A204.1 (cell line): ENCODE measurements around the gene STMN3.
"Not testable (repeated sequence)": the region's sequence is repeated elsewhere in the genome, so short reads cannot be mapped to it uniquely, and the experiment has no call there.

Experiments used
- FAIRE-seq: peaks from 2 replicates; lab custom pipeline; 2012; peaks lifted over from hg19 to GRCh38; lab: Jason Lieb, UNC

Gene STMN3

DNA sequence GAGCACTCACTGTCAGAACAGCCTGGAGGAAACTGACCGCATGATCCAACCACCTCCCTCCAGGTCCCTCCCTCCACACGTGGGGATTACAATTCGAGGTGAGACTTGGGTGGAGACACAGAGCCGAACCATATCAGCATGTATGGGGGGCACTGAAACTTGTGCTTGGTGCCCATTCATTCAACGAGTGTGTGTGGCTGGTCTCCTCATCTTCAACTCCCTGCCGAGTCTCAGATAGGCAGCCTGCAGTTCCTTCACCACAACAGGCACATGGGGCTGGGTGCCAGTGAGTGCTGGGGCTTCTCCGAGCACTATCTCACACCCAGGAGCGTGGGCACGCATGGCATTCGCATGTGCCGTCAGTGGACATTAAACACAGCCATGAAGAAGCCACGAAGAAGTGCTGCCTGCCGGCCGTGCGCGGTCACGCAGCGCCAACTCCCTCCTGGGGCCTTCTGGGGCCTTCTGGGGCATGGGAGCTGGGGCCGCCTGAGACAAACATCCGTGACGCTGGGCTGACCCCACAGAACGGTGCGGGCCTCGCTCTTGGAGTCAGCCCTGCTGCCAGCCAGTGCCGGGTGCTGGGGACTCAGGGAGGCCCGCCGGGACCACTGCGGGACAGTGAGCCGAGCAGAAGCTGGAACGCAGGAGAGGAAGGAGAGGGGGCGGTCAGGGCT, 4.2 kb upstream of the STMN3 start:
- FAIRE-seq, result no peak

DNA sequence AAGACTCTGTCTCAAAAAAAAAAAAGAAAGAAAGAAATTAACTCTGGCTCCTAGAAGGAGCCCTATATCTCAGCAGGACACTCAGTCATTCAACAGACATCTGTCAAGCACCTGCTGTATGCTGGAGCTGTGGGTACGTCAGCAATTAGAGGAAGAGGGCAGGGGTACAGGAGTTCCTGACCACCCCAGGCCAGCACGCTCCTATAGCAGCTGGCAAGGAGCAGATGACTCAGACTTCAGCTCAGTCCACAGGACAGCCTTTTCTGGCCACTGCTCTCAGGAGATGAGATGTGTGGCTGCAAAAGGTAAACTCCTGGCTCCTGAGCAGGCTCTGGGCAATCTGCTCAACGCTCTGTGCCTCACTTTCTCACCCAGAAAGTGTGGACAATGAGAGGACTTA, 3.2 kb upstream of the STMN3 start:
- FAIRE-seq, result no peak

DNA sequence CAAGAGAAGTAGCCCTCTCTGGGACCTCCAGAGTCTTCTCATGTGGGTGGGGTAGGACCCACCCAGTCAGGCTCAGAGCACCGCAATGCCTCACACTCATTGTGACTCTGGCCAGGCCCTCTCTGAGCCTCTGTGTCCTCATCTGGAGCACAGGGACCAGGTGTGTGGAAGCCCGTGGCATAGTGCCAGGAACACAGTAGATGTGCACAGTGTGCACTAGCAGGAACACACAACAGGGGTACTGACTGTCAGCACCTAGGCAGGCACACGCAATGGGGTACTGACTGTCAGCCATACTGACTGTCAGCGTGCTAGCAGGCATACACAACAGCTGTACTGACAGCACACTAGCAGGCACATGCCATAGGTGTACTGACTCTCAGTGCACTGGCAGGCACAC, 2.0 kb upstream of the STMN3 start:
- FAIRE-seq, result no peak

DNA sequence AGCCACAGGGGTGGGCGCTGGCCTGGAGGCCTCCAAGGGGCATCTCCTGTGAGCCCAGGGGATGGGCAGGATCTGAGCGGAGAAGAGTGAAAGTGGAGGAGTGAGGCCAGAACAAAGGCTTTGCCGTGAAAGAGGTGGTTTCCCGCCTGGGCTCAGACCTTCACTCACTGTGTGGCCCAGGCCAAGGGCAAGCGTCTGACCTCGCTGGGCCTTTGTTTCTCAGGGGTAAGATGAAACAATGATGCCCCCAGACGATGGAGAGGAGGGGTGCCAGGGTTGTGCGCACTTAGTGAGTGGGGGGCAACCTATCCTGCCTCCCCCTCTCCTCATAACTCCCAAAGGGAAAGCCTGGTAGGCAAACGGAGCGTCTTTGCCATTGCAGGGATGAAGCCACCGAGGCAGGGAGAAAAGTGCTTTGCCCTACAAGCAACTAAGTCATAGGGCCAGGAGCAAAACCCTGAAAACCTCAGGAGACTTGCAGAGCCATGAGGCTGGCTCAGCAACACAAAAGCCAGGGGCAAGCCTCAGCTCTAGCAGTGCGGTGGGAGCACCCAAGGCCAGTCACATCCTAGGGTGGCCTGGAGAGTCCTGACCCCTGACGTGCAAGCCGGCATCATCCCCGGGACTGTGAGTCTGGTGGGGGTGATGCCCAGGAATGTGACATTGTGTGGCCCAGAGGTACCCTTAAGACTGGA, 897 bp upstream of the STMN3 start:
- FAIRE-seq, result no peak

DNA sequence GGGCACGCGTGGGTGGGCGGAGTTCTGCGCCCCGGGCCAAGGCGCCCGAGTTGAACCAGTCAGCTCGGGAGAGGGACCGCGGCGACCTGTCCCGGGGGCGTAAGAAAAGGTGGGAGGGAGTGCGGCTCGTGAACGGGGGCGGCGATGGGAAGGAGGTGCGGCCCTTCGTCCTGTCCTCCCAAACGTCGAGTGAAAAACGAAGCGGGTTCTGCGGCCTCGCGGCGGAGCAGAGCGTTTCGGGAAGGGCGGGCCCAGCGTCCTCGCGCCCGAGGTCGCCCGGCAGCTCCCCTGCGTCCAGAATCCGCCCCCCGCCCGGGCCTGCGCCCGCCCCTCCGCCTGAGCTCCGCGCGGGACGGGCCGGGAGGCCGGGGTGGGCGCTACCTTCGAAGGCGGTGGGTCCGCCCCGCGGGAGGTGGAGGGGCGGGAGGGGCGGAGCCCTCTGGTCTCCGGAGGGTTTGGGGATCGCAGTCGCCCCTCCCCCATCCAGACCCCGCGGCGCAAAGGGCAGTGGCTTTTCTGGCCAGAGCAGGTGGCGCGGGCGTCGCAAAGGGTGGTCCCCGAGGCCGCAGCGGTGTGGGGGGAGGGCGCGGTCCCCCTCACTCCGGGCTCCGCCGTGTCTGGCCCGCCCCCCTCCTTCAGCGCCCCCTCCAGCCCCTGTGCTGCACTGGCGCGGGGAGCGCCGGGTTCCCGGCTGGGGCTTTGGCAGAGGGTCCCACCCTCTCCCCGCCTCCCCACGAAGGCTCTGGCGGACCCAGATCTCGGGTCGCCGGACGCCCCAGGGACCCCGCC, 838 bp downstream of the STMN3 start:
- no peak for FAIRE-seq

DNA sequence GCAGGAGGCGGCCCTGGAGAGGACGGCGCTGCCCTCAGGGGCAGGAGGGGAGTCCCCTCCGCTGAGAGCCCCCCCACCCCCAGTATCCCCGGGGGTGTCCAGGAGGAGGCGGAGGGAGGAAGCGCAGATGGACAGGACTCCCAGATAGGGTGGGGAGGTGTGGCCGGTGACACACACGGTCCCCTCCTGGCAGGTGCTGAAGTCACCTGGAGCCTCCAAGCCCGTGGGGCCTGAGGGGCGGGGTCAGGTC, 1.4 kb downstream of the STMN3 start:
- FAIRE-seq, result no peak

DNA sequence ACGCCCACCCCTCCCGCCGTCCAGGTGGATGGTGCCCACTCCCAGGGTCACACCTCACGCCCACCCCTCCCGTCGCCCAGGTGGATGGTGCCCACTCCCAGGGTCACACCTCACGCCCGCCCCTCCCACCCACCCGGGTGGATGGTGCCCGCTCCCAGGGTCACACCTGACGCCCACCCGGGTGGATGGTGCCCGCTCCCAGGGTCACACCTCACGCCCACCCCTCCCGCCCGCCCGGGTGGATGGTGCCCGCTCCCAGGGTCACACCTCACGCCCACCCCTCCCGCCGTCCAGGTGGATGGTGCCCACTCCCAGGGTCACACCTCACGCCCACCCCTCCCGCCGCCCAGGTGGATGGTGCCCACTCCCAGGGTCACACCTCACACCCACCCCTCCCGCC, 2.7 kb downstream of the STMN3 start:
- not testable (repeated sequence) for FAIRE-seq

DNA sequence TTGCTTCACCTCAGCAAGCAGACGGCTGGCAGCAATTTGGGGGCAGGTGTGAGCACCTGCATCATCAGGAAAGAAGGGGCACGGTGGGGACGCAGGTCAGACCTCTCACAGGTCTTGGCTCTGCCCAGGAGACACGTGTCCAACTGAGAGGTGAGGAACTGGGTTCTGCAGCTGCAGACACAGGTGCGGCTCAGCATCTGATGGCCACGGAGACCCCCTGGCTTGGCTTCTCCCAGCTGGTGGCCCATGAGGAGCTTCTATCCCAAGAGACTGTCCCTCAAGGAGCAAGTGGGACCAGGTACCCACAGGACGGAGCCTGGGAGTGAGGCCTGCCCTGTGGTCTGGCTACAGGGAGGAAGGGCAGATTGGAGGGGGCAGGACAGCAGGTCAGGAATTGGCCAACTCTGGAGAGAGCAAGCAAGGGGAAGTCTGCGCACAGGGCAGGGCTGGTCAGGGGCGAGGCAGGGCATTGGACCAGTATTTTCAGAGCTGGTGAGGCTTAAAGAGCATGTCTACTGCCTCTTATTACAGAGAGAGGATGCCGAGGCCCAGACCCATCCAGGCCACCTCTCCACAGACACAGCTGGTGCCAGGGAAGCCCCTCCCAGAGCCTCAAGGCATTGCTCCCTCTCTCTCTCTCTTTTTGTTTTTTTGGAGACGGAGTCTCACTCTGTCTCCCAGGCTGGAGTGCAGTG, 4.2 kb downstream of the STMN3 start:
- FAIRE-seq, result no peak

DNA sequence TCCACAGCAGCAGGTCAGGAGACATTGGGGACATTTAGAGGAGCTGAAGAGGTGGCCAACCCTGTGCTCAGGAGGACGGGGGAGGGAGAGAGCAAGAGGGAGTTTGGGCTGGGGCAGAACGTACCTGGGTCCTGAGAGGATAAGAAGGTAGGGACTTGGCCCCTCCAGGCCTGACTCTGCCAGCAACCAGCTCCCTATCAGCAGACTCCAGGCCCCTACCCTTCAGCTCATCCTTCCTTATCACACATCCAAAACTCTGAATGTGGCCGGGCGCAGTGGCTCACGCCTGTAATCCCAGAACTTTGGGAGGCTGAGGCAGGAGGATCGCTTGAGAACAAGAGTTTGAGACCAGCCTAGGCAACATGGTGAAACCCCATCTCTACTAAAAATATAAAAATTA, 5.0 kb downstream of the STMN3 start:
- FAIRE-seq, result no peak

DNA sequence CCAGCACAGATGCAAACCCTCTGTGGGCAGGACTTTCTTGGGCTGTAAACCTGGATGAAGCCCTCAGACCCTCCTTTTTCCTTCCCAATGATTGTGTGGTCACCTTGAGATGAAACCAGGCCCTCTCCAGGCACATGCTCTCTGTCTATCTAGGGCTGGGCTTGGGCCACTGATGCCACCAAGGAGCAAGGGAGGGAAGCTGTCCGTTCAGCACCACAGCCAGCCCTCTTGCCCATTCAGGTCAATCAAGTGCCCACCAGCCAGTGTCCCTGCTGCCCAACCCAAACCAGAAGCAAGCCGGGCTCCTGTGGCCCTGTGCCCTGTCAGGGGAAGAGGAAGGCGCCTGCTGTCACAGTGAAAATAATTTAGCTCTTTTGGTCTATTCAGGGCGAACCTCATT, 8.0 kb downstream of the STMN3 start:
- FAIRE-seq, result no peak

DNA sequence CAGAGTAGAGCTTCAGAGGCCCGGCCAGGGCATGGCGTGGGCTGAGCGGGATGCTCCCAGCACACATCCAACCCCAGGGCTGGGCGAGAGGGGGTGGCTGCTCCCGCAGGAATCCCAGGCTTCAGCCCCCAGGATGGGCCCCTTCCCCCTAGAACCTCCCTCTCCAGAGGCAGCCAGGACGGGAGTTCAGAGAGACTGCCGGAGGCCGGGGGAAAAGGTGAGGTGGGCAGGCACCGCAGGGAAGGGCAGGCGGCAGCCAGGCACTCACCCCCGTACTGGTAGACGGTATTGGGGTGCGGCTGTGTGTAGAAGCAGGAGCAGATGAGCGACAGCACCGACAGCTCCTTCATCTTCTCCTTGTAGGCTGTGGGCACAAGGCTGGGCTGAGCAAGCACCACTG, 9.3 kb downstream of the STMN3 start:
- FAIRE-seq, result no peak

DNA sequence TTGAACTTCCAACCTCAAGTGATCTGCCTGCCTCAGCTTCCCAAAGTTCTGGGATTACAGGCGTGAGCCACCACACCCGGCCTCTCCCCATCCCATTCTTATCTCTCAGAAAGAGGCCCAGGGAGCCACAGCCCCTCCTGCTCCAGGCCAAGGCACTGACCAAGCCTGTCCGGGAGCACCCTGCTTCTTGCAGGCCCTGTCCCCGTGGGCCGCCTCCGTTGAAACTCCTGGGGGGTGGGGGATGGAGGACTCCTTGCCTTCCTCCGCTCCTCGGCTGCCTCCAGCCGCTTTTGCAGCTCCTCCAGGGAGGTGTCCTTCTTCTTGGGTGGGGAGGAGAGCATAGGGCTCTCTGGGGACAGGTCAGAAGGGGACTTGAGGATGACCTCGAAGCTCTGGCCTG, 9.7 kb downstream of the STMN3 start:
- FAIRE-seq, result no peak

DNA sequence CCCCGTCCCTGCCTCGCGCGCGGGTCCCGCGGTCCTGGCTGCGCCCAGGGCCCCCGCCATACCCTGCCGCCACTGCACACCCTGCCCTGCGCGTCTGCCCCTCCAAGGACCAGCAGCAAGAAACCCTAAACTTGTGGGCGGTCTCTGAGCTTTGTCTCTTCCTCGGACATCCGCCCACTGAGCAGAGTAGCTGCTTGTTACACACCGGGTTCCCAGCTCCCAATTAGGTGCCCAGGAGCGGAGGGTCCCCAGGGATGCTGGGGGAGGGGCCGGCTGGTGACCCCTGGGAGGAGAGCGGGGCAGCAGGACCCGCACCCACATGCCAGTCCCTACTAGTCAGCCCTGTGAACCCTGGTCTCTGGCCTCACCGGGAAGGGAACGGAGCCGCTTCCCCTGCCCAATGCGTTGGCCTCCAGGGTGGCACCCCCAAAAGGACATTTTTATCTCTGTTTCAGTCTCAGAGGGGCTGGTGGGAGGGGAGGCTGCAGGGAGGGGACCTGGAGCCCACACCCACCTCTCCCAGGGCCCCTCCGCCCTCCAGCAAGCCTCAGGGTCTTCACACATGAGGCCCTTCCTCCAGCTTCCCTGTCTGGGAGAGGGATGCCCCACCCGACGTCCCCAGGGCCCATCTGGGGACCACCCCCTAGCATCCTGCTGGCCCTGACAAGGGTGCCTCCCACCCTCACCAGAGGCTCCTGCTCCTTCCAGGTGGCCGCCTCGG, 10.5 kb downstream of the STMN3 start:
- no peak for FAIRE-seq

DNA sequence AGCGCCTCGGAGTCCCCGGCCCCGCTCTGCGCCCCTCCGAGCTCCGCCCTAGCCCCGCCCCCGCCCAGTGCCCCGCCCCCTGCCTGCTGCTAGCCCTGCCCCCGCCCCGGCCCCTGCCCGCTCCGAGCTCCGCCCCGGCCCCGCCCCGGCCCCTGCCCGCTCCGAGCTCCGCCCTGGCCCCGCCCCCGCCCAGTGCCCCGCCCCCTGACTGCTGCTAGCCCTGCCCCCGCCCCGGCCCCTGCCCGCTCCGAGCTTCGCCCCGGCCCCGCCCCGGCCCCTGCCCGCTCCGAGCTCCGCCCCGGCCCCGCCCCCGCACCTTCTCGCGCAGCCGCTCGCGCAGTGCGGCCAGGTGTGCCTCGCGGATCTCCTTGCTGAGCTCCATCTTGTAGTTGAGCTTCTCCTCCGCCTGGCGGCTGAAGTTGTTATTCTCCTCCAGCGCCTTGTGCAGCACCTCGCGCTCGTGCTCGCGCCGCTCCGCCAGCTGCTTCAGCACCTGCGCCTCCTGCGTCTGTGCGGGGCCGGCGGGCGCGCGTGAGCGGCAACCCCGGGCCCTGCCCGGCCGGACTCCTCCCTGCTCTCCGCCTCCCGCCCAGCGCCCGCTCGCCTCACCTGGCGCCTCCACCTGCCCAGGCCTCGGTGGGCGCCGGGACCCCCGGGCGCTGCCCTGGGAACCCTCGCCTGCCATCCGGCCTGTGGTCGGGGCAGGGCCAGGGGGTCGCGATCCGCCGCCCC, 11.3 kb downstream of the STMN3 start:
- FAIRE-seq, result no peak

DNA sequence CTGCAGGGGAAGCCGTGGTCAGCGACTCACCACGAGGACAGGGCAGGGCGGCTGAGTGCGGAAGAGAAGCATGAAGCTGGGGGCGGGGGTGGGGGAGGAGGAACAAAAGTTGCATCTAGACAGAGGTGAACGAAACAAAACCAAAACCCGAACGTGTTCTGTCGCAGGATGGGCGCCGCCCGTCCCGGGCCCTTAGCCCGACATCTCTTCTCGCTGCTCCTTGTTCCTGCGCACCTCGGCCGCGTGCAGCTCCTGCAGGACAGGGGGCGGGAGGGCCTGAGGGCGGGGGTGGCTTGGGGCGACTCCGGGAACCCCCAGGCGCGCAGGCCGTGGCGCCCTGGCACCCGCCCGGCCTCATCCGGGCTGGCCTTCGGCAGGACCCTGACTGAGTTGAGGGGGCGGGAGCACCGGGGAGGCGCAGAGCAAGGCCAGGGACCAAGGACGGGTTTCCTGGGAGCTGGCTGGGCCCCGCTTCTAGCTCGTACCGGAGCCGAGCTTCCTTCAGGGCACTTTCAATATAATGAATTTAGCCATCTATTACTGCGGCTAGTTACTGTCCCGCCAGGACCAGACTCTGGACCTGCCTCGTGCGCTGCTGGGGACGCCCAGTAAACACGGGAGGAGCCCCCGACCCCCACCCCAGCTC, 12.0 kb downstream of the STMN3 start:
- no peak for FAIRE-seq

DNA sequence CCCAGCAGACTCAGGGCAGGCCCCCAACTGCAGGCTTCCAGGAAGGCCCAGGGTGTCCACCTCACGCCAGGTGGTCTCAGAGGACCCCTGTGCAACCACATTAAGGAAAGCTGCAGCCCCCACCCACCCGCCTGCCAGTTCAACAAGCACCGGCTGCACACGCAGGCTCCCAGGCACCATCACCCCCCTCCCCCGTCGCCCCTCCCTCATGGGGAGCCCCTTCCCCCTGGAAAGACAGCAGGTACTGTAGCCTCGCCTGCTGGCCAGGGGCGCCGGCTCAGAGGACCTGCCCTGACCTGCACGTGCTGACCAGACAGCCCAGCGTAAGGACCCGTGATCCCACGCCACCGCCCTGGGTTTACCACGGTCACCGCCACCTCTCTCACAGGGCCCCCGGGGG, 12.5 kb downstream of the STMN3 start:
- not testable (repeated sequence) for FAIRE-seq

DNA sequence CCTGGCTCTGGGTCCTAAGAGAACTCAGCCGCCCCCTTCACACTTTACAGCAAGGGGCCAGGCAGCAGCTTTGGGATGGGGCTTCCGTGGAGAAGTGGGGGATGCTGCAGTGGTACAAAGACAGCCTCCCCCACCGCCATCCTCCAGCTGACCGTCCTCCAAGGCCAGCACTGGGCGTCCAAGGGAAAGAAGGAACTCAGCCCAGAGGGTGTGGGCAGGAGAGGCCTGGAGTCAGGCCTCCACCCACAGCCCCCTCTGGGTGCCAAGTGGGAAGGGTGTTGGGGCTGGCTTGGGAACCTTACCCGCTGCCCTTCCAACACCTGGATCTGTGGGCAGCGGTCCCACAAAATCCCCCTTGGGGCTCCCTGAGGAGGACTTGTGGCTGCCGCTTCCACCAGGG, 13.1 kb downstream of the STMN3 start:
- no peak for FAIRE-seq

DNA sequence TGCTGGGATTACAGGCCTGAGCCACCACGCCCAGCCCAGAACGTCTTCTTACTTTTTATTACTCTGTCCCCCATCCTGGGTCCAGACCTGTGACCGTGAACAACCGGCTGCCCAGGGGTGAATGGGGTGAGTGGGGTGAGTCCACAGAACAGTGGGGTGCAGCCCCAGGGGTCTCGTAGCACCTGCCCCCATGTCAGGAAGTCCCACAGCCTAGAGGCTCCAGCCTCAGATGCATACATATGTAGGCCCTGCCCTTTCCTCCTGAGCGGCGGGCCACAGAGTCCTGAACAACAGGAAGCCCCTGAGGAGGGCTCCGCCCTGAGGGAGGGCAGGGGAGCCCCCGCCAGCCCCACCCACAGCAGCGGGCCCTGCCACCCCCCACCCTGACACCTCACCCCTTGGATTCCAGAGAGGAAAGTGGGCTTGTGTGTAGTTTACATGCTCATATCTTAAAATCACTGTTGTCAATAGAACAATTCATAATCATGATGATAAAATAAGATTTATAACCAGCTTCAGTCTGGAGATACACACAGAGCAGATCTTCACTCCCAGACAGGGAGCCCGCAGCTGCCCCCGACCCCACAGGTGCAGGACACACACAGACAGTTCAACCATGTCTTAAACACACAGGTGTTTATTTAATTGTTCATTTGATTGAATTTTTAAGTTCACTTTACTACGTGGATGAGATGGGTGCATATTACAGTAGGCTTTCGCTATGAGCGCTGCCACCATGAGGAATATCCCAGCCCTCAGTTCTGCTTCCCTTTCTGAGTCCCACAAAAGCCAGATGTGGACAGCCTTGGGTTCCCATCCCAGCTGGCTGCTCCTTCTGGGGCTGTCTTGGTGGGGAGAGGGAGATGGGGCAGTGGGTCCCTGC, 13.9 kb downstream of the STMN3 start:
- no peak for FAIRE-seq

DNA sequence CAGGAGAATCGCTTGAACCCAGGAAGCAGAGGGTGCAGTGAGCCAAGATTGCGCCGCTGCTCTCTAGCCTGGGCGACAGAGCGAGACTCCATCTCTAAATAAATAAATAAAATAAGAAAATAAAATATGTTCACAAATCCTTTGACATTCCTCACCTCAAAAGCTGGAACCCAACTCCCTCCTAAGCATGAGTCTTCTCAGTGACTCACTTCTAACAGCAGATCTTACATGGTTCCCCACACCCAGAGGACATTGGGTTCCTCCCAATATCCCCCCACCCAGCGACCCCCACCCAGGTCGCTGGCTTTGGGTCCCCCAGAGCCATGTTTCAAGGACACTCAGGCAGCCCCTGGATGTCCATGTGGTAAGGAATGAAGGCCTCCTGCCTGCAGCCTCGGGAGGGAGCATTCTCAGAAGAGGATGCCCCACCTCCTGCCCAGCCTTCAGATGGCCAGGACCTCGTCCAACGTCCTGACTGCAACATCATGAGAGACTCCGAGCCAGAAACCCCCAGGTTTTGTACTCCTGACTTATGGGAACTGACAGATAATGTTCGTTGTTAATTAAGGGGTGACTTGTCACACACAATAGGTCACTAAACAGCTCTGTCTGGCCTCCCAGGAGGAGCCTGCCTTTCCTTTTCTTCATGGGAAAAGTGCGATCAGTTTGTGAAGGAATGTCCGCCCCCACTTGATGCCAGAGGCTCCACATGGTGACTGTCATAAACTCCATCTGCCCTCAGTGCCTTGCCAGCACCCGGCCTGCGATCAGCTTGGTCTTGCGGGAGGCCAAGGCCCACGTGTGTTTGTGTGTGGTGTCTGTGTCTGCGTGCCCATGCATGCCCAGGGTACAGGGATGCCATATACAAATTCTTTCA, 16.2 kb downstream of the STMN3 start:
- FAIRE-seq, result no peak
